Measurements from ENCODE around the gene GPR22.

Gene GPR22

GRCh38 chr7:107441581-107442422 lies 28.1 kb upstream of the GPR22 start:
- no peak overlapping the region for H3K4me3 ChIP-seq (ENCODE audit: low read depth, low read length)
- TF ChIP-seq CTCF (IDR thresholded peaks at IDR 0.05; ENCODE audit: low read depth, low read length): no peak

- TF ChIP-seq CTCF (IDR thresholded peaks at IDR 0.05; ENCODE audit: low read depth, low read length): no peak
- no peak overlapping the region for H3K4me3 ChIP-seq (ENCODE audit: low read depth, low read length)
Observed at GRCh38 chr7:107442678-107443077, 27.2 kb upstream of the GPR22 start.

- no peak overlapping the region for H3K4me3 ChIP-seq (ENCODE audit: low read depth, low read length)
- no peak for TF ChIP-seq CTCF (IDR thresholded peaks at IDR 0.05; ENCODE audit: low read depth, low read length)
Observed at GRCh38 chr7:107446531-107446930, 23.3 kb upstream of the GPR22 start.

GRCh38 chr7:107446988-107447387 lies 22.9 kb upstream of the GPR22 start:
- TF ChIP-seq CTCF (IDR thresholded peaks at IDR 0.05; ENCODE audit: low read depth, low read length): no peak
- H3K4me3 ChIP-seq (ENCODE audit: low read depth, low read length): no peak overlapping the region

GRCh38 chr7:107450970-107451369 lies 18.9 kb upstream of the GPR22 start:
- H3K4me3 ChIP-seq (ENCODE audit: low read depth, low read length): no peak overlapping the region
- TF ChIP-seq CTCF (IDR thresholded peaks at IDR 0.05; ENCODE audit: low read depth, low read length): no peak

GRCh38 chr7:107453388-107453787 lies 16.5 kb upstream of the GPR22 start:
- H3K4me3 ChIP-seq (ENCODE audit: low read depth, low read length): no peak overlapping the region
- no peak for TF ChIP-seq CTCF (IDR thresholded peaks at IDR 0.05; ENCODE audit: low read depth, low read length)

- no peak for TF ChIP-seq CTCF (IDR thresholded peaks at IDR 0.05; ENCODE audit: low read depth, low read length)
- H3K4me3 ChIP-seq (ENCODE audit: low read depth, low read length): no peak overlapping the region
Observed at GRCh38 chr7:107461938-107462533, 7.8 kb upstream of the GPR22 start.
